H1 (cell line): ENCODE data around the gene PIGH. TPM values are rescaled to one million over a fixed set of nuclear protein-coding genes. Genes with fewer than 3 reads are reported as not detected.
A peak's percentile ranks its signal among the peaks of the same experiment; 100 is the strongest.

Experiments used
- CTCF ChIA-PET: fragments of 300-600 bp; sonication (Branson Sonifier 250); formaldehyde crosslinking; loops from one replicate; lab custom pipeline; 2021; ENCODE audit not compliant: partially characterized antibody; lab: Charles Lee
- POLR2A ChIA-PET: fragments of 300-600 bp; sonication (Branson Sonifier 250); formaldehyde crosslinking; loops from one replicate; lab custom pipeline; 2021; ENCODE audit warnings: inconsistent platforms; ENCODE audit not compliant: partially characterized antibody; lab: Charles Lee
- DNase-seq, 2 experiments: peaks; one replicate each; pipeline versions ENCODE4 v3.0.0 to v3.0.0-alpha.2; 2010 to 2022; ENCODE audit warnings: low spot score in 2 of 2, low read depth in 1 of 2, mixed read lengths in 1 of 2
- FAIRE-seq: peaks from 2 replicates; lab custom pipeline; 2011; peaks lifted over from hg19 to GRCh38; lab: Jason Lieb, UNC
- H2AFZ ChIP-seq: 2 replicates; pipeline ENCODE4 v1.8.1; 2012; ENCODE audit warnings: low read length, inconsistent platforms
- H2AK5ac ChIP-seq: 2 replicates; pipeline ENCODE4 v1.6.1; 2013; ENCODE audit warnings: low read depth, low read length
- H2BK120ac ChIP-seq: replicated peaks from 2 replicates; pipeline ENCODE3; 2013; ENCODE audit warnings: low read depth, low read length, inconsistent platforms
- H2BK12ac ChIP-seq: 2 replicates; pipeline ENCODE4 v1.6.1; 2013; ENCODE audit warnings: low read depth, low read length
- H2BK15ac ChIP-seq: 2 replicates; pipeline ENCODE4 v1.6.1; 2013; ENCODE audit warnings: low read length
- H2BK20ac ChIP-seq: 2 replicates; pipeline ENCODE4 v1.6.1; 2013; ENCODE audit warnings: low read length
- H2BK5ac ChIP-seq: 2 replicates; pipeline ENCODE4 v1.6.1; 2013; ENCODE audit warnings: low read depth, low read length
- H3K14ac ChIP-seq: 2 replicates; pipeline ENCODE4 v1.6.1; 2013; ENCODE audit warnings: inconsistent platforms; ENCODE audit not compliant: insufficient read length
- H3K18ac ChIP-seq: 2 replicates; pipeline ENCODE4 v1.6.1; 2013; ENCODE audit warnings: low read length; ENCODE audit errors: extremely low read depth
- H3K23ac ChIP-seq: 2 replicates; pipeline ENCODE4 v1.6.1; 2013; ENCODE audit warnings: inconsistent platforms; ENCODE audit not compliant: insufficient read length
- H3K23me2 ChIP-seq: 2 replicates; pipeline ENCODE4 v1.6.1; 2013; ENCODE audit warnings: low read depth, low read length
- H3K27ac ChIP-seq: 2 replicates; pipeline ENCODE4 v1.6.1; 2011; ENCODE audit warnings: low read depth, low read length, inconsistent platforms
- H3K27me3 ChIP-seq, 4 experiments: replicated peaks in 1 of 4; 1 replicate in 1 of 4; 2 replicates in 3 of 4; pipeline versions ENCODE4 v1.6.1 to v1.8.1; 2011 to 2013; ENCODE audit warnings: low read length in 3 of 4, mild to moderate bottlenecking in 3 of 4, inconsistent platforms in 2 of 4, mixed read lengths in 2 of 4, moderate library complexity in 1 of 4; ENCODE audit not compliant: control insufficient read depth in 3 of 4, insufficient read depth in 3 of 4; ENCODE audit errors: extremely low read depth in 1 of 4
- H3K36me3 ChIP-seq, 4 experiments: 2 replicates each; pipeline versions ENCODE4 v1.6.1 to v1.8.1; 2011 to 2013; ENCODE audit warnings: mild to moderate bottlenecking in 4 of 4, low read length in 3 of 4, moderate library complexity in 2 of 4, control low read depth in 1 of 4, inconsistent platforms in 1 of 4; ENCODE audit not compliant: insufficient read depth in 4 of 4, control insufficient read depth in 2 of 4
- H3K4ac ChIP-seq: replicated peaks from 2 replicates; pipeline ENCODE3; 2013; ENCODE audit warnings: low read length, low read depth, mixed read lengths, inconsistent platforms; ENCODE audit not compliant: insufficient read length
- H3K4me1 ChIP-seq, 4 experiments: replicated peaks in 1 of 4; 1 replicate in 1 of 4; 2 replicates in 3 of 4; pipeline versions ENCODE4 v1.6.1 to v1.8.1; 2011 to 2013; ENCODE audit warnings: low read length in 3 of 4, inconsistent platforms in 2 of 4, mixed read lengths in 1 of 4; ENCODE audit not compliant: insufficient read depth in 4 of 4, control insufficient read depth in 3 of 4
- H3K4me2 ChIP-seq, 2 experiments: 2 replicates each; pipeline versions ENCODE4 v1.6.1 to v1.8.1; 2011 to 2013; ENCODE audit warnings: low read depth in 2 of 2, low read length in 2 of 2, control low read depth in 1 of 2, inconsistent platforms in 1 of 2, mild to moderate bottlenecking in 1 of 2; ENCODE audit not compliant: insufficient read depth in 1 of 2
- H3K4me3 ChIP-seq, 4 experiments: fragments of 200-600, 300-600 bp in 1 of 4; sonication (generic), shearing (Covaris generic), sonication (Bioruptor Twin) in 1 of 4; 2 replicates each; pipeline versions ENCODE4 v1.5.1 to v1.8.1; 2011 to 2016; ENCODE audit warnings: low read length in 4 of 4, low read depth in 3 of 4, control low read depth in 2 of 4, inconsistent platforms in 2 of 4, mild to moderate bottlenecking in 2 of 4, mixed read lengths in 1 of 4, moderate library complexity in 1 of 4; ENCODE audit not compliant: insufficient read depth in 2 of 4; ENCODE audit errors: extremely low read depth in 1 of 4
- H3K56ac ChIP-seq: replicated peaks from 2 replicates; pipeline ENCODE3; 2013; ENCODE audit warnings: low read depth, mild to moderate bottlenecking, mixed read lengths, low read length, inconsistent platforms; ENCODE audit not compliant: insufficient read length
- H3K79me1 ChIP-seq: 2 replicates; pipeline ENCODE4 v1.6.1; 2013; ENCODE audit warnings: low read depth, low read length, control low read depth
- H3K79me2 ChIP-seq, 2 experiments: 2 replicates each; pipeline versions ENCODE4 v1.6.1 to v1.8.1; 2012 to 2013; ENCODE audit warnings: low read length in 2 of 2, mild to moderate bottlenecking in 2 of 2, inconsistent platforms in 1 of 2; ENCODE audit not compliant: insufficient read depth in 2 of 2, control insufficient read depth in 1 of 2
- H3K9ac ChIP-seq, 4 experiments: replicated peaks in 1 of 4; 1 replicate in 1 of 4; 2 replicates in 3 of 4; pipeline versions ENCODE4 v1.6.1 to v1.8.1; 2011 to 2013; ENCODE audit warnings: low read depth in 3 of 4, low read length in 3 of 4, control low read depth in 2 of 4, mild to moderate bottlenecking in 2 of 4, moderate library complexity in 2 of 4, inconsistent platforms in 1 of 4; ENCODE audit errors: extremely low read depth in 1 of 4
- H3K9me3 ChIP-seq, 2 experiments: 2 replicates each; pipeline versions ENCODE4 v1.6.1 to v1.8.1; 2012 to 2013; ENCODE audit warnings: mild to moderate bottlenecking in 2 of 2, moderate library complexity in 2 of 2, control low read depth in 1 of 2, inconsistent platforms in 1 of 2, low read depth in 1 of 2, low read length in 1 of 2, mixed read lengths in 1 of 2; ENCODE audit not compliant: insufficient read depth in 2 of 2
- H4K20me1 ChIP-seq, 2 experiments: replicated peaks in 1 of 2; 2 replicates each; pipeline versions ENCODE3 to v1.8.1; 2011 to 2013; ENCODE audit warnings: inconsistent platforms in 2 of 2, low read length in 2 of 2, mild to moderate bottlenecking in 1 of 2; ENCODE audit not compliant: insufficient read depth in 2 of 2, control insufficient read depth in 1 of 2
- H4K5ac ChIP-seq: 2 replicates; pipeline ENCODE4 v1.6.1; 2013; ENCODE audit warnings: low read length, low read depth, mixed read lengths, inconsistent platforms; ENCODE audit not compliant: insufficient read length
- H4K8ac ChIP-seq: 2 replicates; pipeline ENCODE4 v1.8.0; 2013; ENCODE audit warnings: mild to moderate bottlenecking, moderate library complexity, low read length, inconsistent platforms; ENCODE audit not compliant: insufficient read depth; ENCODE audit errors: extremely low read depth
- H4K91ac ChIP-seq: replicated peaks from 2 replicates; pipeline ENCODE3; 2013; ENCODE audit warnings: low read length, mixed read lengths, inconsistent platforms; ENCODE audit not compliant: insufficient read length
- BCL11A ChIP-seq, 2 experiments: IDR thresholded peaks; one replicate each; pipeline ENCODE4 v1.6.1; 2011; ENCODE audit warnings: low read depth in 2 of 2, low read length in 2 of 2, mild to moderate bottlenecking in 2 of 2
- FOSL1 ChIP-seq: IDR thresholded peaks from 2 replicates; pipeline ENCODE4 v1.6.1; 2011; ENCODE audit warnings: mild to moderate bottlenecking, low read depth, low read length, moderate library complexity; ENCODE audit not compliant: insufficient read depth
- HDAC2 ChIP-seq, 2 experiments: fragments of 300-600 bp in 1 of 2; sonication (generic) in 1 of 2; IDR thresholded peaks; 2 replicates each; pipeline ENCODE4 v1.6.1; 2011 to 2012; ENCODE audit warnings: low read depth in 2 of 2, low read length in 2 of 2, mild to moderate bottlenecking in 2 of 2, moderate library complexity in 2 of 2, borderline replicate concordance in 1 of 2, inconsistent platforms in 1 of 2
- POLR2A ChIP-seq, 2 experiments: IDR thresholded peaks; 1 replicate in 1 of 2; 2 replicates in 1 of 2; pipeline ENCODE4 v1.6.1; 2011; ENCODE audit warnings: low read depth in 2 of 2, low read length in 2 of 2, mild to moderate bottlenecking in 2 of 2; ENCODE audit errors: control extremely low read depth in 1 of 2
- RFX5 ChIP-seq: IDR thresholded peaks from 2 replicates; pipeline ENCODE4 v1.6.1; 2011; ENCODE audit warnings: low read depth, low read length, improper control_type of control experiment, borderline replicate concordance
- SIRT6 ChIP-seq: IDR thresholded peaks from one replicate; pipeline ENCODE4 v1.7.1; 2012; ENCODE audit warnings: low read length, inconsistent platforms
- TAF7 ChIP-seq: optimal IDR thresholded peaks from 2 replicates; pipeline ENCODE3; 2011; ENCODE audit warnings: low read depth, mild to moderate bottlenecking, inconsistent platforms, low read length, moderate library complexity, borderline replicate concordance
- WGBS, 2 experiments: shearing (Covaris generic) in 1 of 2; methylation state at CpG; one replicate each; pipeline versions ENCODE4 v1.1.6 to v1.1.7; 2013 to 2015; ENCODE audit warnings: low lambda C conversion rate in 2 of 2, mixed read lengths in 2 of 2, inconsistent platforms in 1 of 2, low coverage in 1 of 2, missing lambda C conversion rate in 1 of 2; ENCODE audit not compliant: insufficient replicate concordance in 2 of 2, insufficient coverage in 1 of 2, insufficient read length in 1 of 2; ENCODE audit errors: extremely low coverage in 1 of 2, missing lambda C conversion rate in 1 of 2; 5-methylcytosine and 5-hydroxymethylcytosine counted together
- polyA plus RNA-seq, 7 experiments: library from polyadenylated mRNA; depleted of rRNA in 3 of 7; stranded (reverse) in 5 of 7; unstranded in 2 of 7; fragments of >200 nt in 5 of 7; fragments of 200-250 nt in 2 of 7; gene quantifications; 1 replicate in 5 of 7; 2 replicates in 1 of 7; 4 replicates in 1 of 7; pipeline versions ENCODE4 v1.2.1 to v1.2.3, GENCODE V29; 2011 to 2013; ENCODE audit warnings: missing spikeins in 2 of 7, mixed read lengths in 2 of 7
- total RNA-seq: library from RNA; stranded (reverse); fragmentation: NEBNext Ultra II Directional; extraction: Animal tissue kit (Norgen Biotek cat#: 25700); gene quantifications from 2 replicates; pipeline ENCODE4 v1.2.1, GENCODE V29; 2021

PIGH gene
- total and polyA plus RNA-seq, 2 of the 8 experiments (the other 6 are each of a cell fraction or from before 2014, with no cell fraction given), result 7.2 to 8.6 TPM

- H3K4ac ChIP-seq, result no peak overlapping the region
- DNase-seq (no peak), FAIRE-seq (no peak)
- no peak overlapping the region for H4K8ac ChIP-seq
- 90% methylated on average over 3 of the region's 3 CpGs; no CpG with 5 or more reads in 1 of the 2 experiments for WGBS, 2 experiments
- H3K27me3 ChIP-seq, result no peaks in the 10 kb centered on the region
- H2AK5ac ChIP-seq, result no peak overlapping the region
- no peaks in the 10 kb centered on the region for H3K79me2 ChIP-seq
- no peak overlapping the region for H2BK120ac ChIP-seq
- H3K4me2 ChIP-seq, result no peak overlapping the region
- POLR2A ChIA-PET, result no interaction called here
- H4K5ac ChIP-seq, result no peak overlapping the region
- no peak overlapping the region for H3K23ac ChIP-seq
- no peak overlapping the region for H3K4me3 ChIP-seq
- TF ChIP-seq SIRT6 (no peak), RFX5 (no peak), HDAC2 (IDR thresholded peaks at IDR 0.05; ENCODE audit: borderline replicate concordance in 1 of 2, low read depth in 2 of 2, low read length in 2 of 2) (no peak), POLR2A (IDR thresholded peaks at IDR 0.05; ENCODE audit: control extremely low read depth in 1 of 2, low read depth in 2 of 2, low read length in 2 of 2) (peak in 1 of 2 experiments; percentile 17; a peak in 1 of 3 replicates), TAF7 (no peak), BCL11A (IDR thresholded peaks at IDR 0.05; ENCODE audit: low read depth in 2 of 2, low read length in 2 of 2) (no peak), FOSL1 (no peak)
- no peak overlapping the region for H3K14ac ChIP-seq
- no peaks in the 10 kb centered on the region for H3K23me2 ChIP-seq
- H2BK20ac ChIP-seq, result no peak overlapping the region
- no peak overlapping the region for H2BK15ac ChIP-seq
- no peak overlapping the region for H2BK5ac ChIP-seq
- H4K20me1 ChIP-seq, result no peaks in the 10 kb centered on the region
- no peak overlapping the region for H3K27ac ChIP-seq
- H3K9me3 ChIP-seq, result no peaks in the 10 kb centered on the region
- no peak overlapping the region for H2BK12ac ChIP-seq
- CTCF ChIA-PET, result no interaction called here
- no peak overlapping the region for H3K56ac ChIP-seq
- no peak overlapping the region for H4K91ac ChIP-seq
- H3K18ac ChIP-seq, result no peak overlapping the region
- no peaks in the 10 kb centered on the region for H3K4me1 ChIP-seq
- no peaks in the 10 kb centered on the region for H3K79me1 ChIP-seq
- peaks cover 6 to 50% (median 42%) of the 10 kb centered on the region in 4 experiments for H3K36me3 ChIP-seq
- no peak overlapping the region for H2AFZ ChIP-seq
- H3K9ac ChIP-seq, result no peak overlapping the region
These were observed 46.1 kb upstream of the PIGH start for GRCh38 chr14:67646131-67646530.
